K562 (cell line): ENCODE results near the gene TP53BP2. TPM values are rescaled to one million over a fixed set of nuclear protein-coding genes. Genes with fewer than 3 reads are reported as not detected.

ENCODE experiments used
- ARNT ChIP-seq, 2 experiments: fragments of 450-650 bp; IDR thresholded peaks; 2 replicates each; pipeline ENCODE4 v1.6.1; 2016; ENCODE audit warnings: mild to moderate bottlenecking in 1 of 2
- BDP1 ChIP-seq: IDR thresholded peaks from 3 replicates; pipeline ENCODE4 v1.6.1; 2011; ENCODE audit not compliant: insufficient read length, insufficient read depth
- CBFA2T3 ChIP-seq: fragments of 450-650 bp; IDR thresholded peaks from 2 replicates; pipeline ENCODE4 v1.6.1; 2017
- E2F1 ChIP-seq: sonication (generic); formaldehyde crosslinking; IDR thresholded peaks from 2 replicates; pipeline ENCODE4 v1.8.1; 2023; ENCODE audit warnings: mild to moderate bottlenecking, missing genetic modification reagents, moderate library complexity
- GABPB1 ChIP-seq: sonication (generic); formaldehyde crosslinking; IDR thresholded peaks from 2 replicates; pipeline ENCODE4 v1.8.0; 2022; ENCODE audit warnings: mild to moderate bottlenecking, missing genetic modification reagents
- GABPB2 ChIP-seq: fragments of 250-450 bp; sonication (Bioruptor Pico); conservative IDR thresholded peaks from 2 replicates; pipeline ENCODE4 v1.5.1; 2021; ENCODE audit warnings: mild to moderate bottlenecking
- HNRNPL ChIP-seq: fragments of 200-400 bp; formaldehyde crosslinking; IDR thresholded peaks from 2 replicates; pipeline ENCODE4 v1.6.1; 2017; ENCODE audit warnings: low read depth, mild to moderate bottlenecking, low read length
- KLF13 ChIP-seq: fragments of 450-650 bp; IDR thresholded peaks from 2 replicates; pipeline ENCODE4 v1.6.1; 2016; ENCODE audit warnings: missing genetic modification characterization, low read depth, mild to moderate bottlenecking, missing compliant biosample characterization, moderate library complexity, borderline replicate concordance
- LEF1 ChIP-seq: fragments of 450-650 bp; IDR thresholded peaks from 2 replicates; pipeline ENCODE4 v1.6.1; 2016; ENCODE audit warnings: mild to moderate bottlenecking
- NCOR1 ChIP-seq: fragments of 450-650 bp; IDR thresholded peaks from 2 replicates; pipeline ENCODE4 v1.6.1; 2016; ENCODE audit warnings: mild to moderate bottlenecking, moderate library complexity
- NFIC ChIP-seq: fragments of 450-650 bp; IDR thresholded peaks from 2 replicates; pipeline ENCODE4 v1.6.1; 2017; ENCODE audit warnings: mild to moderate bottlenecking, inconsistent platforms
- NFIX ChIP-seq: fragments of 250-450 bp; sonication (Bioruptor Pico); IDR thresholded peaks from 2 replicates; pipeline ENCODE4 v1.4.0; 2020; ENCODE audit warnings: low read depth, mild to moderate bottlenecking, moderate library complexity
- NONO ChIP-seq, 2 experiments: fragments of 200-400 bp in 1 of 2; fragments of 450-650 bp in 1 of 2; formaldehyde crosslinking in 1 of 2; IDR thresholded peaks; 2 replicates each; pipeline ENCODE4 v1.6.1; 2017; ENCODE audit warnings: low read depth in 2 of 2, mild to moderate bottlenecking in 2 of 2, moderate library complexity in 2 of 2, low read length in 1 of 2
- POU5F1 ChIP-seq: fragments of 150-350 bp; IDR thresholded peaks from 2 replicates; pipeline ENCODE4 v1.6.1; 2014; ENCODE audit warnings: borderline replicate concordance, low read length, low read depth, mild to moderate bottlenecking; ENCODE audit not compliant: partially characterized antibody
- SIN3A ChIP-seq, 2 experiments: fragments of 150-350 bp in 1 of 2; IDR thresholded peaks; 2 replicates each; pipeline ENCODE4 v1.6.1; 2011 to 2016; ENCODE audit warnings: borderline replicate concordance in 2 of 2, low read depth in 2 of 2, low read length in 2 of 2, mild to moderate bottlenecking in 2 of 2, moderate library complexity in 2 of 2; ENCODE audit not compliant: control insufficient read depth in 1 of 2
- SP2 ChIP-seq: IDR thresholded peaks from 2 replicates; pipeline ENCODE4 v1.6.1; 2011; ENCODE audit warnings: mild to moderate bottlenecking, low read depth, low read length, moderate library complexity; ENCODE audit not compliant: poor library complexity, severe bottlenecking; ENCODE audit errors: extremely low read depth
- SREBF1 ChIP-seq: fragments of 150-350 bp; IDR thresholded peaks from 2 replicates; pipeline ENCODE4 v1.6.1; 2014; ENCODE audit warnings: antibody characterized with exemption, low read depth, low read length, borderline replicate concordance
- TSC22D4 ChIP-seq: fragments of 450-650 bp; IDR thresholded peaks from 2 replicates; pipeline ENCODE4 v1.6.1; 2016; ENCODE audit warnings: missing genetic modification characterization, missing biosample characterization, control low read depth
- U2AF2 ChIP-seq: fragments of 200-400 bp; formaldehyde crosslinking; optimal IDR thresholded peaks from 2 replicates; pipeline ENCODE3; 2017; ENCODE audit warnings: low read depth, mild to moderate bottlenecking, low read length
- ZBTB1 ChIP-seq: sonication (generic); formaldehyde crosslinking; IDR thresholded peaks from 2 replicates; pipeline ENCODE4 v1.8.1; 2023; ENCODE audit warnings: missing genetic modification reagents, low read depth, mild to moderate bottlenecking, borderline replicate concordance
- ZNF12 ChIP-seq: sonication (generic); formaldehyde crosslinking; IDR thresholded peaks from 2 replicates; pipeline ENCODE4 v1.4.0; 2020; ENCODE audit warnings: mild to moderate bottlenecking, missing genetic modification reagents
- ZNF165 ChIP-seq: fragments of 250-450 bp; sonication (Bioruptor Pico); IDR thresholded peaks from 2 replicates; pipeline ENCODE4 v1.4.0; 2020; ENCODE audit warnings: borderline replicate concordance
- ZNF274 ChIP-seq: IDR thresholded peaks from 2 replicates; pipeline ENCODE4 v1.6.1; 2011; ENCODE audit warnings: low read depth, mild to moderate bottlenecking, low read length, moderate library complexity, borderline replicate concordance
- ZNF311 ChIP-seq: fragments of 250-450 bp; sonication (Bioruptor Pico); IDR thresholded peaks from 2 replicates; pipeline ENCODE4 v1.4.0; 2020; ENCODE audit warnings: mild to moderate bottlenecking, moderate library complexity
- ZNF507 ChIP-seq: conservative IDR thresholded peaks from 2 replicates; pipeline ENCODE4 v1.6.1; 2017; ENCODE audit warnings: missing genetic modification characterization, missing compliant biosample characterization
- ZNF583 ChIP-seq: fragments of 250-450 bp; sonication (Bioruptor Pico); IDR thresholded peaks from 2 replicates; pipeline ENCODE4 v1.4.0; 2020
- ZNF707 ChIP-seq: fragments of 250-450 bp; sonication (Bioruptor Pico); conservative IDR thresholded peaks from 2 replicates; pipeline ENCODE4 v1.8.0; 2022; ENCODE audit warnings: inconsistent platforms, mild to moderate bottlenecking, moderate library complexity
- ZNF79 ChIP-seq: fragments of 250-450 bp; sonication (Bioruptor Pico); IDR thresholded peaks from 2 replicates; pipeline ENCODE4 v1.4.0; 2020; ENCODE audit warnings: low read depth, mild to moderate bottlenecking, moderate library complexity
- ZSCAN32 ChIP-seq: fragments of 450-650 bp; formaldehyde crosslinking; IDR thresholded peaks from 2 replicates; pipeline ENCODE4 v1.4.0; 2020; ENCODE audit warnings: mild to moderate bottlenecking, moderate library complexity
- polyA plus RNA-seq, 8 experiments: library from polyadenylated mRNA; depleted of rRNA in 4 of 8; stranded (reverse) in 5 of 8; unstranded in 3 of 8; fragments of >200 nt; fragmentation: Nextera tagmentation in 2 of 8; fragmentation: Illumina TruSeq in 1 of 8; extraction: Ambion mirVana in 2 of 8; extraction: Trizol in 1 of 8; gene quantifications; 2 replicates each; pipeline versions ENCODE4 v1.2.1 to v1.2.3, GENCODE V29; 2011 to 2014; ENCODE audit warnings: inconsistent platforms in 1 of 8, missing spikeins in 1 of 8
- total RNA-seq, 7 experiments: library from RNA; depleted of rRNA in 6 of 7; stranded (reverse); fragments of >200 nt in 6 of 7; fragmentation: Illumina TruSeq in 2 of 7; extraction: Trizol in 2 of 7; gene quantifications; 2 replicates each; pipeline versions ENCODE4 v1.2.1 to v1.2.3, GENCODE V29; 2011 to 2021; ENCODE audit warnings: low replicate concordance in 1 of 7
- TF ChIP-seq, protein P1 (sequence below), 3 experiments: fragments of 200-800 bp in 1 of 3; sonication (Bioruptor generic) in 1 of 3; sonication (generic) in 1 of 3; formaldehyde crosslinking in 1 of 3; IDR thresholded peaks; 2 replicates each; pipeline versions ENCODE4 v1.6.1 to v1.8.0; 2016 to 2022; ENCODE audit warnings: mild to moderate bottlenecking in 2 of 3, missing compliant biosample characterization in 2 of 3, missing genetic modification characterization in 2 of 3, missing genetic modification reagents in 1 of 3

Gene TP53BP2
- total and polyA plus RNA-seq, 9 of the 15 experiments (the other 6 are each of a cell fraction or from before 2014, with no cell fraction given): 17.0 to 69.6 (median 40.1) TPM

GRCh38 chr1:223873044-223873443, 27.3 kb upstream of the TP53BP2 start (continued):
- TF ChIP-seq TSC22D4 (tag) (no peak), GABPB2 (CRISPR knock-in tag) (no peak), ZNF274 (no peak), NCOR1 (peak; percentile 73), ZNF12 (CRISPR knock-in tag) (no peak), NFIX (CRISPR knock-in tag) (no peak), SIN3A (IDR thresholded peaks at IDR 0.05; ENCODE audit: borderline replicate concordance in 2 of 2, control insufficient read depth in 1 of 2, low read depth in 2 of 2, low read length in 2 of 2) (no peak), SREBF1 (no peak), SP2 (no peak), ZNF79 (CRISPR knock-in tag) (no peak), KLF13 (tag) (no peak), GABPB1 (CRISPR knock-in tag) (peak; percentile 45; the same call in 1 of the 2 replicates), NONO (IDR thresholded peaks at IDR 0.05; ENCODE audit: low read depth in 2 of 2, low read length in 1 of 2) (no peak), ZNF311 (CRISPR knock-in tag) (no peak), NFIC (peak; percentile 40; the same call in 1 of the 2 replicates), LEF1 (peak; percentile 68), BDP1 (no peak), CBFA2T3 (peak; percentile 91), ZBTB1 (CRISPR knock-in tag) (no peak), E2F1 (no peak), ZNF165 (no peak), ZSCAN32 (CRISPR knock-in tag) (no peak), POU5F1 (no peak), ZNF507 (tag) (no peak), ARNT (IDR thresholded peaks at IDR 0.05) (peak in 1 of 2 experiments; percentile 68; a peak in 1 of 4 replicates), ZNF707 (no peak), HNRNPL (no peak), ZNF583 (no peak), U2AF2 (no peak)
- TF ChIP-seq, protein P1, sequence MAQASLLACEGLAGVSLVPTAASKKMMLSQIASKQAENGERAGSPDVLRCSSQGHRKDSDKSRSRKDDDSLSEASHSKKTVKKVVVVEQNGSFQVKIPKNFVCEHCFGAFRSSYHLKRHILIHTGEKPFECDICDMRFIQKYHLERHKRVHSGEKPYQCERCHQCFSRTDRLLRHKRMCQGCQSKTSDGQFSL (CRISPR knock-in tag; IDR thresholded peaks at IDR 0.05): no peak
- TF ChIP-seq, protein P1 (tag; IDR thresholded peaks at IDR 0.05): no peak
